SU-DHL-6 (cell line): ENCODE measurements around the gene KDM1A.

ENCODE experiments used
- H2AFZ ChIP-seq: fragments of 200-600 bp; sonication (generic); 2 replicates; pipeline ENCODE4 v1.6.1; 2014; ENCODE audit warnings: low read depth, mild to moderate bottlenecking, moderate library complexity, mixed read lengths, antibody characterized with exemption, low read length; ENCODE audit not compliant: severe bottlenecking
- H3F3A ChIP-seq: fragments of 200-600 bp; shearing (Covaris generic); 2 replicates; pipeline ENCODE4 v1.6.0; 2016; ENCODE audit warnings: antibody characterized with exemption, mild to moderate bottlenecking; ENCODE audit not compliant: insufficient read depth
- H3K27ac ChIP-seq: fragments of 200-600 bp; sonication (generic); 2 replicates; pipeline ENCODE4 v1.5.1; 2016; ENCODE audit warnings: low read depth, mild to moderate bottlenecking, low read length, moderate library complexity, mixed read lengths
- H3K27me3 ChIP-seq: fragments of 200-600 bp; sonication (generic), shearing (Covaris generic); 2 replicates; pipeline ENCODE4 v1.6.0; 2014; ENCODE audit warnings: mild to moderate bottlenecking, low read length
- H3K36me3 ChIP-seq: fragments of 200-600 bp; sonication (generic); 2 replicates; pipeline ENCODE4 v1.6.1; 2014; ENCODE audit warnings: mild to moderate bottlenecking, low read length, mixed read lengths
- H3K4me2 ChIP-seq: fragments of 300-600, 200-600 bp; shearing (Covaris generic), sonication (generic); 2 replicates; pipeline ENCODE4 v1.6.0; 2014; ENCODE audit warnings: low read length, low read depth, mild to moderate bottlenecking; ENCODE audit not compliant: poor library complexity, severe bottlenecking
- H3K4me3 ChIP-seq: fragments of 200-600 bp; sonication (generic); 2 replicates; pipeline ENCODE4 v1.5.1; 2014; ENCODE audit warnings: antibody characterized with exemption, low read length, mild to moderate bottlenecking, mixed read lengths; ENCODE audit not compliant: insufficient read depth, poor library complexity, severe bottlenecking
- H3K79me2 ChIP-seq: fragments of 200-600 bp; sonication (generic); 2 replicates; pipeline ENCODE4 v1.6.1; 2014; ENCODE audit warnings: mild to moderate bottlenecking, low read length, moderate library complexity; ENCODE audit not compliant: insufficient read depth
- H3K9ac ChIP-seq: fragments of 200-600 bp; sonication (generic); 2 replicates; pipeline ENCODE4 v1.7.0; 2014; ENCODE audit warnings: mild to moderate bottlenecking, low read length
- H3K9me2 ChIP-seq: fragments of 200-600 bp; sonication (generic); replicated peaks from 2 replicates; pipeline ENCODE4 v1.6.1; 2014; ENCODE audit warnings: low read length; ENCODE audit not compliant: insufficient read depth
- H3K9me3 ChIP-seq: fragments of 200-600 bp; sonication (generic); 2 replicates; pipeline ENCODE4 v1.6.1; 2014; ENCODE audit warnings: low read length, mixed read lengths; ENCODE audit not compliant: insufficient read depth
- H4K20me1 ChIP-seq: fragments of 200-600 bp; sonication (generic); 2 replicates; pipeline ENCODE4 v1.6.1; 2014; ENCODE audit warnings: low read depth, mild to moderate bottlenecking, antibody characterized with exemption, low read length, moderate library complexity, mixed read lengths
- EZH2phosphoT487 ChIP-seq: fragments of 200-600 bp; sonication (generic), shearing (Covaris generic); conservative IDR thresholded peaks from 2 replicates; pipeline ENCODE4 v1.6.1; 2018; ENCODE audit warnings: mild to moderate bottlenecking, antibody characterized with exemption, low read length, moderate library complexity, mixed read lengths
- TF ChIP-seq, protein P1 (sequence below): fragments of 200-600 bp; sonication (generic); IDR thresholded peaks from one replicate; pipeline ENCODE4 v1.5.1; 2017; ENCODE audit warnings: antibody characterized with exemption, mild to moderate bottlenecking, low read length, moderate library complexity; ENCODE audit not compliant: insufficient read depth, poor library complexity, severe bottlenecking

The KDM1A gene

DNA sequence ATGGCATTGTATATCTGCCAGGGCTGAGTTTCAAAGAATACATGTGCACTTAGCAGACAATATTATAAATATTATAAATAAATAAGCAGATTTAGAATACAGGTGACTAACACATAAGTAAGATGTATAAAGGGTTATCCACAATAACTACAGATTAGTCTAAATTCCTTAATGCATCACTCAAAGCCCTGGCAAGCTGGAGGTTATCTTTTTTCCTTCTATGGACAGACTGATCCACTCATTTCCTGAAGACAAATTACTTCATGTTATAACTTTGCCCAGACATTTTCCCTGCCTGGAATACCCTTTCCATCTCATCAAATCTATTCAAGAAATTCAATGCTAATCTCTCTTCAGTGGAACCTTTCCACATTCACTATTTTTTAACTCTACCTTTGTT lies 110.6 kb downstream of the KDM1A start:
- H2AFZ ChIP-seq: no peak overlapping the region
- no peak overlapping the region for H3K4me2 ChIP-seq
- no peaks in the 10 kb centered on the region for H3K9me3 ChIP-seq
- no peak overlapping the region for H3K4me3 ChIP-seq
- H3K27ac ChIP-seq: no peak overlapping the region
- peaks cover 5% of the 10 kb centered on the region; the same call in 1 of the 2 replicates for H4K20me1 ChIP-seq
- H3K9ac ChIP-seq: no peak overlapping the region
- no peak for TF ChIP-seq EZH2phosphoT487
- H3K79me2 ChIP-seq: no peaks in the 10 kb centered on the region
- H3K9me2 ChIP-seq: no peaks in the 10 kb centered on the region
- no peaks in the 10 kb centered on the region for H3K27me3 ChIP-seq
- no peaks in the 10 kb centered on the region for H3K36me3 ChIP-seq
- H3F3A ChIP-seq: no peaks in the 10 kb centered on the region

DNA sequence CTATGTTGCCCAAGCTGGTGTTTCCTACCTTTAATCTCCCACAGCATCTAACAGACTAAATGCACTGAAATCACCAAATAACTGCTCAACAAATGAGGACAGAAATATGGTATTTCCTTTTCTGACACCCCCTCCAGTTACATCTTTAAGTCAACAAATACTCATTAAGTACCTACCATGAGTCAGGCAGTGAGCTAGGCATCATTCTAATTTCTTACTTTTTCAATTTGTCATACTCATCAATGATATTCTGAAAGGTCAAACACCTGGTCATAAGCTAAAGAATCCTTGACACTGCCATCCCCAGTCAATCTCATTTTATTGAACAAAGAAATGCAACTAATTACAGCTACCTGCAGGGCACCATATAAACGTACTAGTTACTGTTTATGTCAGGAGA lies 112.8 kb downstream of the KDM1A start:
- Histone ChIP-seq H3F3A (no peaks in the 10 kb centered on the region), H3K4me3 (no peak overlapping the region), H2AFZ (no peak overlapping the region), H3K9me2 (no peaks in the 10 kb centered on the region), H3K27me3 (no peaks in the 10 kb centered on the region), H3K79me2 (no peaks in the 10 kb centered on the region), H4K20me1 (peaks cover 5% of the 10 kb centered on the region; the same call in 1 of the 2 replicates), H3K27ac (no peak overlapping the region), H3K36me3 (no peaks in the 10 kb centered on the region), H3K9me3 (no peaks in the 10 kb centered on the region), H3K9ac (no peak overlapping the region), H3K4me2 (no peak overlapping the region)
- TF ChIP-seq, protein P1, sequence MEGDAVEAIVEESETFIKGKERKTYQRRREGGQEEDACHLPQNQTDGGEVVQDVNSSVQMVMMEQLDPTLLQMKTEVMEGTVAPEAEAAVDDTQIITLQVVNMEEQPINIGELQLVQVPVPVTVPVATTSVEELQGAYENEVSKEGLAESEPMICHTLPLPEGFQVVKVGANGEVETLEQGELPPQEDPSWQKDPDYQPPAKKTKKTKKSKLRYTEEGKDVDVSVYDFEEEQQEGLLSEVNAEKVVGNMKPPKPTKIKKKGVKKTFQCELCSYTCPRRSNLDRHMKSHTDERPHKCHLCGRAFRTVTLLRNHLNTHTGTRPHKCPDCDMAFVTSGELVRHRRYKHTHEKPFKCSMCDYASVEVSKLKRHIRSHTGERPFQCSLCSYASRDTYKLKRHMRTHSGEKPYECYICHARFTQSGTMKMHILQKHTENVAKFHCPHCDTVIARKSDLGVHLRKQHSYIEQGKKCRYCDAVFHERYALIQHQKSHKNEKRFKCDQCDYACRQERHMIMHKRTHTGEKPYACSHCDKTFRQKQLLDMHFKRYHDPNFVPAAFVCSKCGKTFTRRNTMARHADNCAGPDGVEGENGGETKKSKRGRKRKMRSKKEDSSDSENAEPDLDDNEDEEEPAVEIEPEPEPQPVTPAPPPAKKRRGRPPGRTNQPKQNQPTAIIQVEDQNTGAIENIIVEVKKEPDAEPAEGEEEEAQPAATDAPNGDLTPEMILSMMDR: no peak
